A549 (cell line): ENCODE measurements around the gene C12orf75. TPM values are rescaled to one million over a fixed set of nuclear protein-coding genes. Genes with fewer than 3 reads are reported as not detected.

Source experiments
- ATAC-seq, 2 experiments: fragments of 200-7000 bp in 1 of 2; fragments of >200 bp in 1 of 2; cut with Nextera tagmentation in 1 of 2; cut with Tn5 transposase in 1 of 2; 3 replicates each; pipeline versions ENCODE4 v1.8.0 to v1.9.1; 2018 to 2020; ENCODE audit warnings: mild to moderate bottlenecking in 1 of 2, moderate library complexity in 1 of 2
- CTCF ChIA-PET: fragments of 300-600 bp; sonication (Branson Sonifier 250); formaldehyde crosslinking; extraction: SDS; loops from one replicate; lab custom pipeline; 2021; ENCODE audit warnings: antibody characterized with exemption, inconsistent platforms; lab: Yijun Ruan, JAX
- POLR2A ChIA-PET: fragments of 350-600 bp; formaldehyde crosslinking; extraction: SDS; loops from one replicate; lab custom pipeline; 2021; ENCODE audit warnings: antibody characterized with exemption, inconsistent platforms; lab: Yijun Ruan, JAX
- DNase-seq, 2 experiments: peaks; one replicate each; pipeline versions ENCODE4 v3.0.0 to v3.0.0-alpha.2; 2011 to 2016; ENCODE audit warnings: low read depth in 1 of 2, low spot score in 1 of 2
- FAIRE-seq: peaks from 2 replicates; lab custom pipeline; 2011; peaks lifted over from hg19 to GRCh38; lab: Jason Lieb, UNC
- H3K27ac ChIP-seq, 2 experiments: fragments of >200 bp; sonication (Bioruptor Twin); formaldehyde crosslinking; 3 replicates each; pipeline ENCODE4 v1.5.1; 2016 to 2017
- H3K4me1 ChIP-seq: fragments of >200 bp; sonication (Bioruptor Twin); formaldehyde crosslinking; 3 replicates; pipeline ENCODE4 v1.6.1; 2016
- H3K4me2 ChIP-seq: fragments of >200 bp; sonication (Bioruptor Twin); formaldehyde crosslinking; 3 replicates; pipeline ENCODE4 v1.6.1; 2016
- H3K4me3 ChIP-seq: fragments of >200 bp; sonication (Bioruptor Twin); formaldehyde crosslinking; 3 replicates; pipeline ENCODE4 v1.5.1; 2016
- H3K9me3 ChIP-seq: fragments of >200 bp; sonication (Bioruptor Twin); formaldehyde crosslinking; 3 replicates; pipeline ENCODE4 v1.6.1; 2016
- ATOH8 ChIP-seq: fragments of 250-450 bp; sonication (Bioruptor Pico); IDR thresholded peaks from 2 replicates; pipeline ENCODE4 v1.5.0; 2020; ENCODE audit warnings: low read depth, mild to moderate bottlenecking, moderate library complexity
- BHLHE40 ChIP-seq: IDR thresholded peaks from 2 replicates; pipeline ENCODE4 v1.6.1; 2012; ENCODE audit warnings: low read depth, low read length, inconsistent platforms
- CHD2 ChIP-seq: fragments of 150-350 bp; IDR thresholded peaks from 2 replicates; pipeline ENCODE4 v1.6.1; 2014; ENCODE audit warnings: low read length; ENCODE audit not compliant: partially characterized antibody
- FOSB ChIP-seq: fragments of 250-450 bp; sonication (Bioruptor Pico); IDR thresholded peaks from 2 replicates; pipeline ENCODE4 v1.5.0; 2020; ENCODE audit warnings: mild to moderate bottlenecking, moderate library complexity
- FOSL2 ChIP-seq, 2 experiments: fragments of 450-650 bp in 1 of 2; fragments of >200 bp in 1 of 2; sonication (Bioruptor Twin) in 1 of 2; formaldehyde crosslinking; IDR thresholded peaks; 2 replicates each; pipeline versions ENCODE4 v1.5.0 to v1.6.1; 2016 to 2020; ENCODE audit warnings: mild to moderate bottlenecking in 1 of 2, moderate library complexity in 1 of 2
- FOXS1 ChIP-seq: fragments of 250-450 bp; sonication (Bioruptor Pico); IDR thresholded peaks from 2 replicates; pipeline ENCODE4 v1.5.0; 2020; ENCODE audit warnings: mild to moderate bottlenecking, moderate library complexity
- GATA3 ChIP-seq: IDR thresholded peaks from 2 replicates; pipeline ENCODE4 v1.6.1; 2012; ENCODE audit warnings: borderline replicate concordance
- HDAC2 ChIP-seq: fragments of 200-600 bp; sonication (generic); IDR thresholded peaks from 2 replicates; pipeline ENCODE4 v1.6.1; 2016
- HES2 ChIP-seq: fragments of >200 bp; sonication (Bioruptor Twin); formaldehyde crosslinking; IDR thresholded peaks from 2 replicates; pipeline ENCODE4 v1.6.1; 2016
- HOXA7 ChIP-seq: fragments of 250-450 bp; sonication (Bioruptor Pico); IDR thresholded peaks from 2 replicates; pipeline ENCODE4 v1.5.0; 2020; ENCODE audit warnings: mild to moderate bottlenecking, moderate library complexity
- HOXB13 ChIP-seq: fragments of 250-450 bp; sonication (Bioruptor Pico); IDR thresholded peaks from 2 replicates; pipeline ENCODE4 v1.5.0; 2020; ENCODE audit warnings: low read depth, mild to moderate bottlenecking, moderate library complexity
- KDM1A ChIP-seq: fragments of 200-600 bp; sonication (generic); IDR thresholded peaks from 2 replicates; pipeline ENCODE4 v1.6.1; 2016; ENCODE audit warnings: low read depth, mild to moderate bottlenecking
- MAFK ChIP-seq: fragments of 450-650 bp; IDR thresholded peaks from 2 replicates; pipeline ENCODE4 v1.6.1; 2014; ENCODE audit not compliant: partially characterized antibody
- MAX ChIP-seq: IDR thresholded peaks from 2 replicates; pipeline ENCODE4 v1.6.1; 2012
- MAZ ChIP-seq: fragments of 150-350 bp; IDR thresholded peaks from 2 replicates; pipeline ENCODE4 v1.6.1; 2014; ENCODE audit warnings: antibody characterized with exemption, low read depth, low read length, borderline replicate concordance
- RAD21 ChIP-seq, 2 experiments: fragments of >200 bp in 1 of 2; sonication (Bioruptor Twin) in 1 of 2; formaldehyde crosslinking in 1 of 2; IDR thresholded peaks in 1 of 2; conservative IDR thresholded peaks in 1 of 2; 2 replicates in 1 of 2; 3 replicates in 1 of 2; pipeline ENCODE4 v1.6.1; 2012 to 2018; ENCODE audit warnings: inconsistent platforms in 1 of 2
- RCOR1 ChIP-seq: fragments of 150-350 bp; IDR thresholded peaks from 2 replicates; pipeline ENCODE4 v1.6.1; 2014; ENCODE audit warnings: antibody characterized with exemption, low read length, low read depth
- REST ChIP-seq: fragments of 200-600 bp; sonication (generic); IDR thresholded peaks from 2 replicates; pipeline ENCODE4 v1.6.1; 2016; ENCODE audit warnings: antibody characterized with exemption, mild to moderate bottlenecking, moderate library complexity
- RNF2 ChIP-seq: fragments of 200-600 bp; sonication (generic); IDR thresholded peaks from 2 replicates; pipeline ENCODE4 v1.6.1; 2016; ENCODE audit warnings: low read depth, mild to moderate bottlenecking, antibody characterized with exemption, moderate library complexity, borderline replicate concordance
- SREBF2 ChIP-seq: fragments of 450-650 bp; IDR thresholded peaks from 2 replicates; pipeline ENCODE4 v1.6.1; 2014; ENCODE audit warnings: mild to moderate bottlenecking, moderate library complexity
- TP53 ChIP-seq: fragments of 250-450 bp; sonication (Bioruptor Pico); IDR thresholded peaks from 2 replicates; pipeline ENCODE4 v1.5.0; 2021; ENCODE audit warnings: mild to moderate bottlenecking, moderate library complexity
- USF2 ChIP-seq: fragments of 450-650 bp; IDR thresholded peaks from 2 replicates; pipeline ENCODE4 v1.6.1; 2014; ENCODE audit warnings: antibody characterized with exemption
- ZC3H11A ChIP-seq: fragments of 450-650 bp; IDR thresholded peaks from 2 replicates; pipeline ENCODE4 v1.6.1; 2014; ENCODE audit warnings: antibody characterized with exemption, mild to moderate bottlenecking
- ZFP36 ChIP-seq: fragments of 450-650 bp; IDR thresholded peaks from 2 replicates; pipeline ENCODE4 v1.6.1; 2014; ENCODE audit warnings: borderline replicate concordance; ENCODE audit not compliant: partially characterized antibody
- ZSCAN20 ChIP-seq: fragments of 250-450 bp; sonication (Bioruptor Pico); IDR thresholded peaks from 2 replicates; pipeline ENCODE4 v1.8.0; 2022; ENCODE audit warnings: mild to moderate bottlenecking, moderate library complexity
- WGBS: methylation state at CpG from one replicate; pipeline ENCODE4 v1.1.6; 2017; ENCODE audit errors: missing lambda C conversion rate; 5-methylcytosine and 5-hydroxymethylcytosine counted together
- polyA plus RNA-seq, 4 experiments: library from polyadenylated mRNA; depleted of rRNA in 3 of 4; stranded (reverse); fragments of >200 nt; fragmentation: RNase III in 1 of 4; extraction: RNeasy Plus Mini Kit Qiagen cat#74134 plus additional on column Dnase treatment in 1 of 4; gene quantifications; 2 replicates in 3 of 4; 3 replicates in 1 of 4; pipeline ENCODE4 v1.2.3, GENCODE V29; 2011 to 2017

C12orf75 gene
- polyA plus RNA-seq, 2 of the 4 experiments (the other 2 are of a cell fraction), result 210 to 298 TPM

DNA sequence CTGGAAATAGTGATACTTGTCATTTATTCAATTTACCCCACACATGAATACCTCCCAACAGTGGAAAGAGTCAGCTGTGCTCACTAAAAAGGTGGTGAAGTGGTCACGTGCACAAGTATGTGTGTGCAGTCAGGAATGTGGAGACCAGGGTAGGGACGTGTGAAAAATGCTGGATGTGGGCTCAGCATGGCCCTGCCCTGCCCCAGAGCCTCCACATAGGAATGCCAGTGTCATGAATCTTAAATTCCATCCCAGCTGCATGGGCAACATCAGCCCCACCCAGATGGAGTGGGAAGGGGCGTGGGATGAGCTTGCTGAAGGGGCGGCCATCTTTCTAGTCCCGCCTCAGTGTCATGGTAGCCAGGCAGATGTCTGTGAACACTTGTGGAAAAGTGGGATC, 87.7 kb downstream of the C12orf75 start (continued):
- no peak for TF ChIP-seq ATOH8
- TF ChIP-seq HOXA7, result no peak
- TF ChIP-seq RAD21 (conservative IDR thresholded peaks at IDR 0.05 in 1 of 2, IDR thresholded peaks at IDR 0.05 in 1 of 2), result no peak
- no peak for TF ChIP-seq FOSL2 (IDR thresholded peaks at IDR 0.05)
- TF ChIP-seq FOSL2 (CRISPR knock-in tag; IDR thresholded peaks at IDR 0.05), result peak; percentile 34
- TF ChIP-seq HDAC2, result no peak
- TF ChIP-seq HOXB13 (CRISPR knock-in tag), result no peak
- 0 out of 2 replicates have a peak, but pooled peaks have one; percentile 14 for TF ChIP-seq BHLHE40
- no peak for TF ChIP-seq ZFP36
- no peak for TF ChIP-seq FOSB
- TF ChIP-seq, all 56 proteins: peak for 4

DNA sequence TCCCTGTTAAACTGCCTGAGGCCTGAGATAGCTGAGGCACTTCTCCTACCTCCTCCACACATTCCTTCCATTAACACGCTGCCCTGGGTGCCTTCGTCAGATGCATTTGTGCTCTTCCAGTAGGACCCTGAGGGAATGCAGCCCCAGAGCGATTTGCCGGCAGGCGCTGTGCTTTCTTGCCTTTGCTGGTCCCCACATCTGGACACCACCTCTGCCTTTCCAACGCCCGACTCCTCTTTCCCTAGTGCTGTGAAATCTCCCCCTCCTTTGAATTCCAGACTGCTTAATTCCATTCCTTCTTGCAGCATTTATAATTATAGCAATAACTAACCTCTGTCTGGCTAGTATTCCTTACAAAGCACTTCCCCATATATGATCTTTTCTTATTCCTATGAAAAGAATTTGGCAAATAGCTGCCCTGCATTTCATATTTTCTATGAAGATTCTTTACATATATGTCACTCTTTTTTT, 88.4 kb downstream of the C12orf75 start:
- Histone ChIP-seq H3K4me3 (no peak overlapping the region), H3K4me1 (peaks cover 12% of the 10 kb centered on the region; the same call in 1 of the 3 replicates), H3K4me2 (no peak overlapping the region), H3K9me3 (no peaks in the 10 kb centered on the region), H3K27ac (0 out of 6 replicates have a peak overlapping the region, but pooled peaks of 1 of the 2 experiments have one; percentile 31)
- ATAC-seq (no peak), DNase-seq (no peak), FAIRE-seq (no peak)
- POLR2A ChIA-PET, result no interaction called here
- TF ChIP-seq KDM1A (no peak), GATA3 (no peak), ZC3H11A (no peak), HES2 (no peak), MAX (no peak), MAFK (no peak), USF2 (no peak), RAD21 (conservative IDR thresholded peaks at IDR 0.05 in 1 of 2, IDR thresholded peaks at IDR 0.05 in 1 of 2) (no peak), TP53 (CRISPR knock-in tag) (no peak), REST (no peak), CHD2 (no peak), RNF2 (no peak), HDAC2 (no peak), RCOR1 (no peak), MAZ (no peak), SREBF2 (no peak), ZSCAN20 (CRISPR knock-in tag) (no peak), FOXS1 (CRISPR knock-in tag) (no peak)
- TF ChIP-seq, all 56 proteins: peak for 0
- WGBS, result 89% methylated on average over 7 of the region's 7 CpGs
- CTCF ChIA-PET, result interaction anchor here (0.6 to 5.2 kb wide), 8 partner anchors 10 to 808 kb away, joined by 3 to 135 read pairs (median 12); partner anchors contain the start of gene NUAK1
